GM18951 (cell line): ENCODE measurements around the gene WDR54.

Experiments
- POLR2A ChIP-seq: IDR thresholded peaks from 4 replicates; pipeline ENCODE4 v1.6.1; 2011; ENCODE audit warnings: mild to moderate bottlenecking; ENCODE audit not compliant: insufficient read length, insufficient read depth; ENCODE audit errors: extremely low read depth
- in situ Hi-C: fragments of 300-500 bp; cut with MboI; formaldehyde crosslinking; loops from one replicate; pipeline ENCODE4 v1.12.0; 2022; ENCODE audit warnings: low sequenced_read_pairs, mixed read lengths, inconsistent platforms; ENCODE audit not compliant: unreplicated experiment

The WDR54 gene

GRCh38 chr2:74474899-74475298 lies 53.4 kb downstream of the WDR54 start:
- in situ Hi-C loops = no loop called here
- TF ChIP-seq POLR2A = no peak
